AML-193 (cell line): ENCODE data around the gene KCP.

Source experiments
- DNase-seq, 2 experiments: peaks; one replicate each; lab custom pipeline; 2025; lab: John Stamatoyannopoulos, UW

Gene KCP

GRCh38 chr7:128887169-128888038, 23.1 kb downstream of the KCP start:
- DNase-seq = no peak

GRCh38 chr7:128886391-128887168, 23.9 kb downstream of the KCP start:
- no peak for DNase-seq

GRCh38 chr7:128885370-128886187, 24.9 kb downstream of the KCP start:
- DNase-seq = no peak

GRCh38 chr7:128884561-128885369, 25.7 kb downstream of the KCP start:
- DNase-seq = no peak

GRCh38 chr7:128883622-128884448, 26.7 kb downstream of the KCP start:
- DNase-seq = peak; percentile 44 to 60

GRCh38 chr7:128882134-128882533, 28.4 kb downstream of the KCP start:
- DNase-seq = no peak

- DNase-seq = no peak
Measured at GRCh38 chr7:128881458-128882125, 28.9 kb downstream of the KCP start.

- no peak for DNase-seq
Measured at GRCh38 chr7:128880791-128881457, 29.6 kb downstream of the KCP start.

GRCh38 chr7:128879939-128880746, 30.4 kb downstream of the KCP start:
- no peak for DNase-seq

- no peak for DNase-seq
Measured at GRCh38 chr7:128879461-128879938, 31.0 kb downstream of the KCP start.

- DNase-seq = no peak
Measured at GRCh38 chr7:128878226-128879105, 32.0 kb downstream of the KCP start.

- DNase-seq = no peak
Measured at GRCh38 chr7:128877756-128878120, 32.8 kb downstream of the KCP start.

GRCh38 chr7:128876978-128877755, 33.3 kb downstream of the KCP start:
- DNase-seq = no peak

- no peak for DNase-seq
Measured at GRCh38 chr7:128876586-128876977, 33.9 kb downstream of the KCP start.

GRCh38 chr7:128876127-128876526, 34.4 kb downstream of the KCP start:
- no peak for DNase-seq

GRCh38 chr7:128875523-128875948, 35.0 kb downstream of the KCP start:
- DNase-seq = no peak
